ENCODE measurements around the gene RETREG2. TPM values are rescaled to one million over a fixed set of nuclear protein-coding genes. Genes with fewer than 3 reads are reported as not detected.

The RETREG2 gene
- total RNA-seq, 4 donors from 2014 or later: 18.2 to 216 (median 74.9) TPM

- H3K27me3 ChIP-seq: no peaks in the 10 kb centered on the region
- H3K36me3 ChIP-seq: no peaks in the 10 kb centered on the region
- intact Hi-C loops (cut with DNase I; ENCODE audit: low total_unique reads): loop anchor here (5.0 kb wide), 1 partner anchor 34 kb away; no protein-coding TSS in a partner anchor
- H3K27ac ChIP-seq: peak overlapping the region in 1 of 2 donors; percentile 82
- H3K4me1 ChIP-seq: peaks cover 0 to 11% of the 10 kb centered on the region in 2 donors
- TF ChIP-seq CTCF (IDR thresholded peaks at IDR 0.05) (no peak), POLR2A (IDR thresholded peaks at IDR 0.05) (no peak)
- H3K4me3 ChIP-seq: no peak overlapping the region
- DNase-seq: no peak
- no peaks in the 10 kb centered on the region for H3K9me3 ChIP-seq
Measured at GRCh38 chr2:219215871-219216534, 37.9 kb downstream of the RETREG2 start.

- Histone ChIP-seq H3K36me3 (no peaks in the 10 kb centered on the region), H3K27ac (peak overlapping the region in 1 of 2 donors; percentile 82), H3K27me3 (no peaks in the 10 kb centered on the region), H3K4me1 (peaks cover 0 to 11% of the 10 kb centered on the region in 2 donors), H3K9me3 (no peaks in the 10 kb centered on the region), H3K4me3 (no peak overlapping the region)
- intact Hi-C loops (cut with DNase I; ENCODE audit: low total_unique reads): loop anchor here (5.0 kb wide), 1 partner anchor 34 kb away; no protein-coding TSS in a partner anchor
- no peak for DNase-seq
- no peak for TF ChIP-seq CTCF (IDR thresholded peaks at IDR 0.05)
- no peak for TF ChIP-seq POLR2A (IDR thresholded peaks at IDR 0.05)
Measured at GRCh38 chr2:219216535-219216915, 38.5 kb downstream of the RETREG2 start.

- intact Hi-C loops (cut with DNase I; ENCODE audit: low total_unique reads): loop anchor here (5.0 kb wide), 1 partner anchor 36 kb away; no protein-coding TSS in a partner anchor
- H3K4me3 ChIP-seq: peak overlapping the region; percentile 29 to 43
- H3K4me1 ChIP-seq: peaks cover 0 to 11% of the 10 kb centered on the region in 2 donors
- H3K27me3 ChIP-seq: no peaks in the 10 kb centered on the region
- peak; percentile 60 to 65 for DNase-seq
- peak overlapping the region; percentile 61 to 82 for H3K27ac ChIP-seq
- no peaks in the 10 kb centered on the region for H3K9me3 ChIP-seq
- TF ChIP-seq POLR2A (IDR thresholded peaks at IDR 0.05) (no peak), CTCF (IDR thresholded peaks at IDR 0.05) (no peak)
- H3K36me3 ChIP-seq: no peaks in the 10 kb centered on the region
Measured at GRCh38 chr2:219218217-219218731, 40.2 kb downstream of the RETREG2 start.

- TF ChIP-seq CTCF (IDR thresholded peaks at IDR 0.05): peak in 1 of 4 experiments; percentile 25
- peak; percentile 62 to 63 for TF ChIP-seq POLR2A (IDR thresholded peaks at IDR 0.05)
- Histone ChIP-seq H3K27ac (peak within 1 kb of the TSS; percentile 61 to 82), H3K4me3 (peak within 1 kb of the TSS; percentile 29 to 43), H3K27me3 (no peaks in the 10 kb centered on the region), H3K36me3 (no peaks in the 10 kb centered on the region), H3K4me1 (peaks cover 0 to 11% of the 10 kb centered on the region in 2 donors), H3K9me3 (no peaks in the 10 kb centered on the region)
- intact Hi-C loops (cut with DNase I; ENCODE audit: low total_unique reads): loop anchor here (5.0 kb wide), 1 partner anchor 37 kb away; no protein-coding TSS in a partner anchor
- peak; percentile 98 to 99 for DNase-seq
Measured at GRCh38 chr2:219218732-219219701, 40.9 kb downstream of the RETREG2 start, which contains the start of gene ABCB6. Gene ABCB6 (minus strand): TSS chr2:219218958. CDS start chr2:219218673, 285 bp downstream.

Measured in uterus (tissue), 4 donors.